ENCODE measurements around the gene TRMT61A.

Gene TRMT61A

GRCh38 chr14:103533999-103534575 is 5.1 kb downstream of the TRMT61A start:
- DNase-seq (ENCODE audit: low read depth in 2 of 2, low spot score in 1 of 2), result no peak

GRCh38 chr14:103534576-103535061 is 5.6 kb downstream of the TRMT61A start:
- DNase-seq (ENCODE audit: low read depth in 2 of 2, low spot score in 1 of 2), result no peak

- no peak for DNase-seq (ENCODE audit: low read depth in 2 of 2, low spot score in 1 of 2)
Observed at GRCh38 chr14:103535081-103535890, 6.3 kb downstream of the TRMT61A start.

GRCh38 chr14:103535891-103536565 is 7.0 kb downstream of the TRMT61A start:
- no peak for DNase-seq (ENCODE audit: low read depth in 2 of 2, low spot score in 1 of 2)

- no peak for DNase-seq (ENCODE audit: low read depth in 2 of 2, low spot score in 1 of 2)
Observed at GRCh38 chr14:103536693-103537092, 7.7 kb downstream of the TRMT61A start.

- DNase-seq (ENCODE audit: low read depth in 2 of 2, low spot score in 1 of 2), result no peak
Observed at GRCh38 chr14:103537175-103537990, 8.4 kb downstream of the TRMT61A start.

GRCh38 chr14:103538291-103539055 is 9.5 kb downstream of the TRMT61A start:
- no peak for DNase-seq (ENCODE audit: low read depth in 2 of 2, low spot score in 1 of 2)

GRCh38 chr14:103539056-103539825 is 10.2 kb downstream of the TRMT61A start:
- DNase-seq (ENCODE audit: low read depth in 2 of 2, low spot score in 1 of 2), result no peak

GRCh38 chr14:103540821-103541708 is 12.1 kb downstream of the TRMT61A start:
- no peak for DNase-seq (ENCODE audit: low read depth in 2 of 2, low spot score in 1 of 2)

- DNase-seq (ENCODE audit: low read depth in 2 of 2, low spot score in 1 of 2), result no peak
Observed at GRCh38 chr14:103541709-103542604, 13.0 kb downstream of the TRMT61A start.

- no peak for DNase-seq (ENCODE audit: low read depth in 2 of 2, low spot score in 1 of 2)
Observed at GRCh38 chr14:103542605-103543088, 13.7 kb downstream of the TRMT61A start.

GRCh38 chr14:103543140-103543539 is 14.1 kb downstream of the TRMT61A start:
- no peak for DNase-seq (ENCODE audit: low read depth in 2 of 2, low spot score in 1 of 2)

- DNase-seq (ENCODE audit: low read depth in 2 of 2, low spot score in 1 of 2), result no peak
Observed at GRCh38 chr14:103543721-103544387, 14.9 kb downstream of the TRMT61A start.

GRCh38 chr14:103544388-103545218 is 15.6 kb downstream of the TRMT61A start:
- DNase-seq (ENCODE audit: low read depth in 2 of 2, low spot score in 1 of 2), result no peak

- DNase-seq (ENCODE audit: low read depth in 2 of 2, low spot score in 1 of 2), result no peak
Observed at GRCh38 chr14:103545219-103545914, 16.4 kb downstream of the TRMT61A start.

Data from stimulated activated CD8-positive, alpha-beta memory T cell treated with anti-CD3 and anti-CD28 coated beads, Interleukin-4, amount 100 ng/mL, for 4 hours (primary cell).